Mesothelial cell of epicardium (in vitro differentiated cells): ENCODE measurements around the gene EFCAB6. TPM values are rescaled to one million over a fixed set of nuclear protein-coding genes. Genes with fewer than 3 reads are reported as not detected.

Experiments
- DNase-seq, 2 experiments: peaks; one replicate each; pipeline ENCODE4 v3.0.0; 2021; ENCODE audit warnings: low spot score in 2 of 2; ENCODE audit not compliant: unreplicated experiment in 2 of 2
- H3K27ac Mint-ChIP-seq: 2 replicates; pipeline ENCODE4 v1.8.0; 2021; ENCODE audit warnings: mixed read lengths
- H3K27me3 Mint-ChIP-seq: 2 replicates; pipeline ENCODE4 v1.8.0; 2021; ENCODE audit warnings: low read depth, mixed read lengths
- H3K36me3 Mint-ChIP-seq: 2 replicates; pipeline ENCODE4 v1.8.0; 2021; ENCODE audit warnings: mixed read lengths
- H3K4me1 Mint-ChIP-seq: 2 replicates; pipeline ENCODE4 v1.8.0; 2021; ENCODE audit warnings: mixed read lengths
- H3K4me3 Mint-ChIP-seq: 2 replicates; pipeline ENCODE4 v1.8.0; 2021; ENCODE audit warnings: mild to moderate bottlenecking, moderate library complexity, mixed read lengths
- H3K9me3 Mint-ChIP-seq: 2 replicates; pipeline ENCODE4 v1.8.0; 2021; ENCODE audit warnings: mixed read lengths
- total RNA-seq: library from RNA; stranded (reverse); gene quantifications from 3 replicates; pipeline ENCODE4 v1.2.1, GENCODE V29; 2021
- TF ChIP-seq, protein P1 (sequence below): fragments of 200-600 bp; sonication (generic); IDR thresholded peaks from one replicate; pipeline ENCODE4 v1.5.0; 2021; ENCODE audit warnings: antibody characterized with exemption; ENCODE audit not compliant: unreplicated experiment

Gene EFCAB6
- total RNA-seq, 1 donor from 2014 or later: 2.6 TPM

DNA sequence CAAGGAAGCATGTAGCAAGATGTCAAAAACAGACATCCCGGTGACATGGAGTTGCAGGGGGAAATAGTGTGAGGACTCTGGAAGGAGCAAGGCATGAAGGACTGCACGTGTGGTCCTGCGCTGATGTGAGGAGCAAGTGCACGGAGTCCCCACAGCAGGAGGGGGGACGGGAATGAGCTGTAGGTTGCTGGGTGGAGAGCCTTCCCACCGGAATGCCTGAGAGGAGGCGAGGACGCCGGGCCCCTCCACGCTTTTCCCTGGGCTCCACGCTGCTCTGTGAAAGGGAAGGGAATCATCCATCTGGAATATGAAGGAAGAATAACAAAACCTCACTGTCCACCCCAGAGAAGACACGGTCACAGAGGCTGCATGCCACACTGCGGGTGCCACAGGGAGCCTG lies 23.6 kb upstream of the EFCAB6 start:
- no peak for DNase-seq
- H3K4me1 Mint-ChIP-seq: no peaks in the 10 kb centered on the region
- no peak overlapping the region for H3K4me3 Mint-ChIP-seq
- no peaks in the 10 kb centered on the region for H3K27me3 Mint-ChIP-seq
- no peaks in the 10 kb centered on the region for H3K9me3 Mint-ChIP-seq
- TF ChIP-seq, protein P1, sequence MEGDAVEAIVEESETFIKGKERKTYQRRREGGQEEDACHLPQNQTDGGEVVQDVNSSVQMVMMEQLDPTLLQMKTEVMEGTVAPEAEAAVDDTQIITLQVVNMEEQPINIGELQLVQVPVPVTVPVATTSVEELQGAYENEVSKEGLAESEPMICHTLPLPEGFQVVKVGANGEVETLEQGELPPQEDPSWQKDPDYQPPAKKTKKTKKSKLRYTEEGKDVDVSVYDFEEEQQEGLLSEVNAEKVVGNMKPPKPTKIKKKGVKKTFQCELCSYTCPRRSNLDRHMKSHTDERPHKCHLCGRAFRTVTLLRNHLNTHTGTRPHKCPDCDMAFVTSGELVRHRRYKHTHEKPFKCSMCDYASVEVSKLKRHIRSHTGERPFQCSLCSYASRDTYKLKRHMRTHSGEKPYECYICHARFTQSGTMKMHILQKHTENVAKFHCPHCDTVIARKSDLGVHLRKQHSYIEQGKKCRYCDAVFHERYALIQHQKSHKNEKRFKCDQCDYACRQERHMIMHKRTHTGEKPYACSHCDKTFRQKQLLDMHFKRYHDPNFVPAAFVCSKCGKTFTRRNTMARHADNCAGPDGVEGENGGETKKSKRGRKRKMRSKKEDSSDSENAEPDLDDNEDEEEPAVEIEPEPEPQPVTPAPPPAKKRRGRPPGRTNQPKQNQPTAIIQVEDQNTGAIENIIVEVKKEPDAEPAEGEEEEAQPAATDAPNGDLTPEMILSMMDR: no peak
- H3K36me3 Mint-ChIP-seq: no peaks in the 10 kb centered on the region
- H3K27ac Mint-ChIP-seq: no peak overlapping the region

DNA sequence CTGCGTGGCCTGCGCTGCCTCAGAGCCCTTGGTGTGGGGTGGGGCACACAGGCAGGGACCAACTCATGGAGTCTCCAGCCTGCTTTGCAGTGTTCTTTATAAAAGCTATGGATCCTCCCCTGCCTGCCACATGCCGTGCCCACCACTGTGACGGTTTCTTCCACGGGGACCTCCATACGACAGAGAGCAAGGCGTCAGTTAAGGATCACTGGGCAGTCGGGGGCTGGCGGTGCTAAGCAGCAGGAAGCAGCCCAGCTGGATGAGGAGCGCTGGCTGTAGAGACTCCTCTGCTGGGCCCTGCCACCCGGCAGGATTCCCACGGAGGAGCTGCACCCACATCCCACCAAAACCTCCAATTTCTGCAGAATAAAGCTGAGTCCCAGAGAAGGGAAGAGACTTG lies 23.1 kb upstream of the EFCAB6 start:
- Mint-ChIP-seq H3K36me3 (no peaks in the 10 kb centered on the region), H3K9me3 (no peaks in the 10 kb centered on the region), H3K27ac (no peak overlapping the region), H3K27me3 (no peaks in the 10 kb centered on the region), H3K4me1 (peaks cover 1% of the 10 kb centered on the region), H3K4me3 (no peak overlapping the region)
- DNase-seq: no peak
- TF ChIP-seq, protein P1: no peak

DNA sequence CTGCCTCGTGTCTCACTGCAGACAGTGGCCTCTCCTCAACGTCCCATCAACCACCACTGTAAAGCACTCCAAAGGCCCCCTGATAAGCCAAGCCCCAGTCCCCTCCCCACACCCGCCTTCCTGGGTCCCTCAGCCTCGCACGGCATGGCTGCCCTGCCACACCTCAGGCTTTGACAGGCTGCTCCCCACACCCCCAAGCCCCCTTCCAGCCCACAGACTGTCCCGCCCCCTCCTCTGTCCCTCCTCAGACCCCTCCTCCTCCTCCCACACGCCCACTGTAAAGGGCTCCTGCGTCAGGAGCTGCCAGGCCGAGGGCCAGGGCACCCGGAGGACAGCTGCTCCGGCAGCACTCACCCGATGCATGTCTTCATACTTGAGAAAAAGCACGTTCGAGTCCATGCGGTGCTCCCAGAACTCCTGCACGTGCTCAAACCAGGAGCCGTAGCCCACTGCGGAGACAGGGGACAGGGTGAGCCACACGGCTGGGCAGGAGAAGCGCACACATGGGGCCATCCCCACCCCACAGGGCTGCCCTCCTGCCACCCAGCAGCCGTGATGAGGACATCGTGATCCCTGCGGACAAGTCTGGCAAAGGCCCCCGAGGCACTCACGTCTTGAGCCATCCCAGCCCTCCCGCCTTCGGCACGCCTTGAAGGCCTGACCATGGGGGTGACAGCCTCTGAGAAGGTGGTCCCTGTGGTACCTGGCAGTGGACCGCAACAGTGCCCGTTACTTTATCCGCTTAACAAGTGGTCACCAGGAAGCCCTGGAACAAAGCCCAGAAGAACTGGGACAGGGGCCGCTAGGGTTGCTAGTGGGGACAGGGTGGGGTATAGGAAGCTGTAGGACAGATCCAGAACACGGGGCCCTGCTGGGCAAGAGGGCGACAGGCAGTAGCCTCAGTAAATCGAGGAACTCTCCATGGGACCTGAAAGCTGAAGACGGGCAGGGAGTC lies 21.5 kb upstream of the EFCAB6 start:
- peaks cover 16% of the 10 kb centered on the region for H3K4me1 Mint-ChIP-seq
- no peak overlapping the region for H3K4me3 Mint-ChIP-seq
- H3K9me3 Mint-ChIP-seq: no peaks in the 10 kb centered on the region
- H3K36me3 Mint-ChIP-seq: no peaks in the 10 kb centered on the region
- H3K27me3 Mint-ChIP-seq: no peaks in the 10 kb centered on the region
- DNase-seq: no peak
- TF ChIP-seq, protein P1: no peak
- no peak overlapping the region for H3K27ac Mint-ChIP-seq

DNA sequence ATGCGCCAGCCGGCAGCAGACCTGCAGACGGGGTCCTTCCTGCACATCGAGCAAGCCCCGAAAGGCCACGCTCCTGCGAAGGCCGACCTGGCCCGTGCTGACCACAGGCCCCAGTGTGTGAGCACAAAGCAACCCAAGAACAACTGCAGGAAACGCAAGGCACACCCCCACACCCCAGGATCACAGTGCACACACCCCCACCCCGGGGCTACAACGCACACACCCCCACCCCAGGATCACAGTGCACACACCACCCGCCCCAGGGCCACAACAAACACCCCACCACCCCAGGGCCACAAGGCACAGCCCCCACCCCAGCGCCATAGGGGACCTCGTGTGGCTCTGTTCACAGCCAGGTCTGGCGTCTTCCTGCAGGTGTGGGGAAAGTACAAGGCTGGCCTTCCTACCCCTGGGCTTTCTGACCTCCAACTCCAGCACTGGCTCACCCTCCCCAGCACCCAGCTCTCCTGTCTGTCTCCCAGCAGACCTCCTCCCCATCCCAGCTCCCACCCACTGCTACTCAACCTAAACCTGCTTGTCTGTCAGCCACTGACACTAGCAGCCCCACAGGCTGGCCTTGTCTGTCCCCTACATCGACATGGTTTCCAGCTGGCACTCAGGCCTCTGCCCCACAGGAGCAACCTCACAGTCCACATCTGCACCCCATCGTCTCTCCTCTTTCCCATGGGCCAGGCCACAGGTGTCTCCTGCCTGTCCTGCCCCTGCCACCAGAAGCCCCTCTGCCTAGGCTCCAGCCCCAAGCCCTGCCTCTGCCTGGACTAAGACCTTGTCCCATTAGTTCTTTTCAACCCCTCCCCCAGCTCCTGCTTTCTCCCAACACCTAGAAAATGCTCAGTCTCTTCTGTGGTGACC lies 20.5 kb upstream of the EFCAB6 start:
- DNase-seq: no peak
- no peaks in the 10 kb centered on the region for H3K9me3 Mint-ChIP-seq
- no peak overlapping the region for H3K27ac Mint-ChIP-seq
- H3K4me1 Mint-ChIP-seq: peaks cover 16% of the 10 kb centered on the region
- H3K4me3 Mint-ChIP-seq: no peak overlapping the region
- no peaks in the 10 kb centered on the region for H3K27me3 Mint-ChIP-seq
- H3K36me3 Mint-ChIP-seq: no peaks in the 10 kb centered on the region
- TF ChIP-seq, protein P1: no peak

DNA sequence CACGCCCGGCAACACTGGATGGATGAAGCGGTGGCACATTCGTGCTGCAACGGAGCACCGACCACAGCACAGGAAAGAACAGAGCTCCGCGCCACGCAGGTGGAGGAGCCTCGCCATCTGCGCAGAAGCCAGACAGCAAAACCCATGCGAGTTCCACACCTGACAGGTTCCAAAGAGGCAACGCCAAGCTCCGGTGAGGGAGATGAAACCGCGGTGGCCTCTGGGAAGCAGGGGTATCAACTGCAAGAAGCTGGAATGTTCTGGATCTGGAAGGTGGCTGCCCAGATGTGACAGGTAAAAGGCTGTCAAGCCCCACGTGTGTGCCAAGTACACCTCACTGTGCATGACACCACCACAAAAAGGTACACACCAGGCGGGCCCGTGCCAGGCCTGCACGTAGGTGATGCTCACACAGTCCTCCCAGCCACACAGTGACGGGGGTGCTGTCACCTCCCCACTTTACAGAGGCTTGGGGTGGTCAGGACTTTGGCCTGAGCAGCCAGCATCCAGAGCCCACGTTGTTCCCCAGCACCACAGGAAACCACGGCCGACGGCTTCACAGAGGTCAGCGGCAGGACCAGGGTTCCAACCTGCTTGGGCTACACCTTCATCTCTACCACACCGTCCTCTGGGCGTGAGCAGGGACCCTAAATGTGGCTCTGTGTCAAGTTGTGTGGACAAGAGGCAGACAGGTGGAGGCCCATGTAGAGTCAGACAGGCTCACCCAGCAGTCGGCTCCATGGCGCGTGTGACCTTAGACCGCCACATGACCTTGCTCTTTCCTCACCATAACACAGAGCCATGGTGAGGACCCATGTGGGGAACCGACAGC lies 19.7 kb upstream of the EFCAB6 start:
- no peak overlapping the region for H3K4me3 Mint-ChIP-seq
- no peaks in the 10 kb centered on the region for H3K27me3 Mint-ChIP-seq
- no peaks in the 10 kb centered on the region for H3K36me3 Mint-ChIP-seq
- H3K27ac Mint-ChIP-seq: no peak overlapping the region
- DNase-seq: no peak
- TF ChIP-seq, protein P1: no peak
- peaks cover 25% of the 10 kb centered on the region for H3K4me1 Mint-ChIP-seq
- no peaks in the 10 kb centered on the region for H3K9me3 Mint-ChIP-seq
